HG03558 (cell line): Measurements from ENCODE around the gene MAP3K13.
"Not testable (repeated sequence)": the region's sequence is repeated elsewhere in the genome, so short reads cannot be mapped to it uniquely, and the experiment has no call there.

Experiments used
- ATAC-seq: cut with Tn5 transposase; IDR thresholded peaks from one replicate; pipeline ENCODE4 v1.9.1; 2021; ENCODE audit warnings: moderate number of reproducible peaks; ENCODE audit not compliant: unreplicated experiment; ENCODE audit errors: extremely low read depth

Gene MAP3K13

GRCh38 chr3:185439745-185440466, 77.0 kb downstream of the MAP3K13 start:
- ATAC-seq: no peak

- ATAC-seq: no peak
Observed at GRCh38 chr3:185442031-185442430, 79.1 kb downstream of the MAP3K13 start.

- no peak for ATAC-seq
Observed at GRCh38 chr3:185444329-185444728, 81.4 kb downstream of the MAP3K13 start.

GRCh38 chr3:185448107-185448506, 85.2 kb downstream of the MAP3K13 start:
- ATAC-seq: no peak

- not testable (repeated sequence) for ATAC-seq
Observed at GRCh38 chr3:185451432-185451831, 88.5 kb downstream of the MAP3K13 start.

GRCh38 chr3:185457376-185457775, 94.4 kb downstream of the MAP3K13 start:
- ATAC-seq: no peak

- no peak for ATAC-seq
Observed at GRCh38 chr3:185460309-185460708, 97.4 kb downstream of the MAP3K13 start.

- no peak for ATAC-seq
Observed at GRCh38 chr3:185460719-185461350, 97.9 kb downstream of the MAP3K13 start.

- ATAC-seq: no peak
Observed at GRCh38 chr3:185465471-185465870, 102.5 kb downstream of the MAP3K13 start.

GRCh38 chr3:185466123-185466522, 103.2 kb downstream of the MAP3K13 start:
- ATAC-seq: not testable (repeated sequence)

GRCh38 chr3:185469542-185469941, 106.6 kb downstream of the MAP3K13 start:
- no peak for ATAC-seq

GRCh38 chr3:185470323-185470722, 107.4 kb downstream of the MAP3K13 start:
- ATAC-seq: no peak

- ATAC-seq: no peak
Observed at GRCh38 chr3:185473290-185473815, 110.4 kb downstream of the MAP3K13 start.

GRCh38 chr3:185474922-185475321, 112.0 kb downstream of the MAP3K13 start:
- not testable (repeated sequence) for ATAC-seq

- ATAC-seq: no peak
Observed at GRCh38 chr3:185477316-185477715, 114.4 kb downstream of the MAP3K13 start.

GRCh38 chr3:185479373-185479945, 116.5 kb downstream of the MAP3K13 start:
- ATAC-seq: no peak

- ATAC-seq: no peak
Observed at GRCh38 chr3:185484296-185484695, 121.4 kb downstream of the MAP3K13 start.

GRCh38 chr3:185486394-185486793, 123.5 kb downstream of the MAP3K13 start:
- no peak for ATAC-seq

- ATAC-seq: no peak
Observed at GRCh38 chr3:185488465-185488864, 125.5 kb downstream of the MAP3K13 start.

GRCh38 chr3:185489462-185489861, 126.5 kb downstream of the MAP3K13 start:
- ATAC-seq: no peak

- ATAC-seq: no peak
Observed at GRCh38 chr3:185490241-185490640, 127.3 kb downstream of the MAP3K13 start.
